ENCODE results near the gene MECP2.

GRCh38 chrX:154050113-154050495, 47.4 kb downstream of the MECP2 start:
- TF ChIP-seq, protein P1, sequence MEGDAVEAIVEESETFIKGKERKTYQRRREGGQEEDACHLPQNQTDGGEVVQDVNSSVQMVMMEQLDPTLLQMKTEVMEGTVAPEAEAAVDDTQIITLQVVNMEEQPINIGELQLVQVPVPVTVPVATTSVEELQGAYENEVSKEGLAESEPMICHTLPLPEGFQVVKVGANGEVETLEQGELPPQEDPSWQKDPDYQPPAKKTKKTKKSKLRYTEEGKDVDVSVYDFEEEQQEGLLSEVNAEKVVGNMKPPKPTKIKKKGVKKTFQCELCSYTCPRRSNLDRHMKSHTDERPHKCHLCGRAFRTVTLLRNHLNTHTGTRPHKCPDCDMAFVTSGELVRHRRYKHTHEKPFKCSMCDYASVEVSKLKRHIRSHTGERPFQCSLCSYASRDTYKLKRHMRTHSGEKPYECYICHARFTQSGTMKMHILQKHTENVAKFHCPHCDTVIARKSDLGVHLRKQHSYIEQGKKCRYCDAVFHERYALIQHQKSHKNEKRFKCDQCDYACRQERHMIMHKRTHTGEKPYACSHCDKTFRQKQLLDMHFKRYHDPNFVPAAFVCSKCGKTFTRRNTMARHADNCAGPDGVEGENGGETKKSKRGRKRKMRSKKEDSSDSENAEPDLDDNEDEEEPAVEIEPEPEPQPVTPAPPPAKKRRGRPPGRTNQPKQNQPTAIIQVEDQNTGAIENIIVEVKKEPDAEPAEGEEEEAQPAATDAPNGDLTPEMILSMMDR (IDR thresholded peaks at IDR 0.05) = no peak
- TF ChIP-seq POLR2A (IDR thresholded peaks at IDR 0.05) = no peak

All from thyroid gland (tissue), 4 donors.